SK-N-SH treated with all-trans-retinoic acid at 6 μM for 48 hours (cell line): ENCODE data around the gene ENTPD2.

ENCODE experiments used
- ESRRG ChIP-seq: fragments of 250-450 bp; sonication (Bioruptor Pico); IDR thresholded peaks from 2 replicates; pipeline ENCODE4 v1.6.1; 2021; ENCODE audit warnings: mild to moderate bottlenecking
- PPARA ChIP-seq: fragments of 250-450 bp; sonication (Bioruptor Pico); IDR thresholded peaks from 2 replicates; pipeline ENCODE4 v1.5.0; 2020; ENCODE audit warnings: mild to moderate bottlenecking, borderline replicate concordance
- TCF4 ChIP-seq: fragments of 250-450 bp; sonication (Bioruptor Pico); IDR thresholded peaks from 2 replicates; pipeline ENCODE4 v1.8.0; 2021; ENCODE audit warnings: mild to moderate bottlenecking, moderate library complexity, borderline replicate concordance

DNA sequence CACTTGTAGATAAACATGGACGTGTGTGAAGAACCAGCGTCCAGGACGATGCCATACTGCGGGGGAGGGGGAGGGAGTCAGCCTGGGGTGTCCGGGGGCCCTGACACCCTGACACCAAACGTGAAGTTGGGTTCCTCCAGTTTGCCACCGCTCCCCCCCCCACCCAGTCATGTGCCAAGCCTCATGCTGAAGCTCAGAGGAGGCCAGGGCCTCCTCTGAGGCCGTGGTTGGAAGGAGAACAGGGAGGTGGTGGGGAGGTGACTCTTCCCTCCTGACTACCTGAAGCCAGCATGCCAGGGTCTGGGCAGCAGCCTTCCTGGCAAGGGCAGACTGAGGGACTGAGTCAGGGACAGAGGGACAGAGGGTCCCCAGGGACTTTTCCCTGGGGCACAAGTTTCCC, 1.6 kb downstream of the ENTPD2 start:
- TF ChIP-seq PPARA, result no peak
- no peak for TF ChIP-seq TCF4
- no peak for TF ChIP-seq ESRRG (CRISPR knock-in tag)
